ENCODE data around the gene VSIR. TPM values are rescaled to one million over a fixed set of nuclear protein-coding genes. Genes with fewer than 3 reads are reported as not detected.

The VSIR gene
- total RNA-seq, 4 donors from 2014 or later = 20.0 to 27.2 (median 21.3) TPM

DNA sequence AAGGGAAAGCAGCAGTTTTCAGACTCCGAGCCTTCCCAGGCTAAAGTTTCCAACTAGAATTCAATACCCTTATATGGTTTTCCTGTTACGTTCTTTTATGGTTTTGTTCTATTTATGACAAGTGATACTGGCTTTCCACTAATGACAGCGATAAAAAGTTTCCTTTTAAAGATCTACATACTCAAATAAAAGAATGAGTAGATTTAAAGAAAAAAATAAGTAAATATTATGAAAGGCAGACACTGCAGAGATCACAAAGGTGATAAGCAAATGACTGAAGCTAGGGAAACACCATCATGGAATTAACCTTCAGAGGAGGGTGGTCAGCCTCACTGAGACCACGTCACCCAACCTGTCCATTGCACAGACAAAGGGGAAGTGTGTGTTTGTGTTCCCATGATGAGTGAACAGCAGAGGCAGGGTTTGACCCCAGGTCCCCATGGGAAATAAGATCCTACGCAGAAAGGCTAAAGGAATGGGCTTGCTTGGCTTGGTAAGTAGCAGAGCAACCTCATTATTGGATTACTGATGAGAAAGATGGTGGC lies 4.0 kb downstream of the VSIR start:
- Histone ChIP-seq H3K9me3 (no peaks in the 10 kb centered on the region), H3K4me3 (replicated peaks in 1 of 3) (no peak overlapping the region), H3K36me3 (no peaks in the 10 kb centered on the region), H3K27me3 (no peaks in the 10 kb centered on the region), H3K4me1 (peaks cover 15 to 89% of the 10 kb centered on the region in 2 donors), H3K27ac (peak overlapping the region; percentile 52 to 87 (median 85))
- intact Hi-C loops (cut with DNase I) = no loop called here
- DNase-seq = no peak
- TF ChIP-seq POLR2A (IDR thresholded peaks at IDR 0.05) = no peak
- TF ChIP-seq, protein P1, sequence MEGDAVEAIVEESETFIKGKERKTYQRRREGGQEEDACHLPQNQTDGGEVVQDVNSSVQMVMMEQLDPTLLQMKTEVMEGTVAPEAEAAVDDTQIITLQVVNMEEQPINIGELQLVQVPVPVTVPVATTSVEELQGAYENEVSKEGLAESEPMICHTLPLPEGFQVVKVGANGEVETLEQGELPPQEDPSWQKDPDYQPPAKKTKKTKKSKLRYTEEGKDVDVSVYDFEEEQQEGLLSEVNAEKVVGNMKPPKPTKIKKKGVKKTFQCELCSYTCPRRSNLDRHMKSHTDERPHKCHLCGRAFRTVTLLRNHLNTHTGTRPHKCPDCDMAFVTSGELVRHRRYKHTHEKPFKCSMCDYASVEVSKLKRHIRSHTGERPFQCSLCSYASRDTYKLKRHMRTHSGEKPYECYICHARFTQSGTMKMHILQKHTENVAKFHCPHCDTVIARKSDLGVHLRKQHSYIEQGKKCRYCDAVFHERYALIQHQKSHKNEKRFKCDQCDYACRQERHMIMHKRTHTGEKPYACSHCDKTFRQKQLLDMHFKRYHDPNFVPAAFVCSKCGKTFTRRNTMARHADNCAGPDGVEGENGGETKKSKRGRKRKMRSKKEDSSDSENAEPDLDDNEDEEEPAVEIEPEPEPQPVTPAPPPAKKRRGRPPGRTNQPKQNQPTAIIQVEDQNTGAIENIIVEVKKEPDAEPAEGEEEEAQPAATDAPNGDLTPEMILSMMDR (IDR thresholded peaks at IDR 0.05) = no peak
- 55 to 66% methylated on average over 5 of the region's 5 CpGs for WGBS, 2 donors

DNA sequence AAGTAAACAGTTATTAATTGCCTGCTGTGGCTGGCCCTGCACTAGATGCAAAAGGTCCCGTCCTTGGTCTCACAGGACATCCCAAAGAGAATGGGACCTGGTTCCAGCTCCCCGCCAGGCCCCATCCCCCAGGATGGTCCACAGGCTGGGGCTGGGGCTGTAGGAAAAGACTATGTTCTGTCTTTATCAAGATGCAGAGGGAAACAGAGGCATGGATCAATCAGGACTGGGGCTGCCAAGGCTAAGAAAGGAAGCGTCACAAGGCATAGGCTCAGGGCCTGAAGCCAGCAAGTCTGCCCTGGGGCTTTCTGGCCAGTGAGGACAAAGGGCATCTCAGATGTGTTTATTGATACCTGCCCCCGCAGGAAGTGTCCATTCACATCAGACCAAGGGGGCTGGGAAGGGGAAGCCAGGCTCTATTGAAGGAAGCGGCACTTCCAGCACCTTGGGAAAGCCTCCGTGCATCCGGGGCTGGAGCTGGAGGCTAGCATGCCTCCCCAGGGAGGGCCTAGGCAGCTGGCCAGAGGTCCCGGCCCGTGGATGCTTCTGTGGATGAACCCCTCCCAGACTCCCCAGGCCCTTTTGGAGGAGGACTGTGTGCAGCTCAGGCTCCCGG lies 5.8 kb downstream of the VSIR start:
- no peaks in the 10 kb centered on the region for H3K9me3 ChIP-seq
- intact Hi-C loops (cut with DNase I) = no loop called here
- H3K4me1 ChIP-seq = peaks cover 10 to 90% of the 10 kb centered on the region in 2 donors
- H3K27ac ChIP-seq = peak overlapping the region; percentile 52 to 87 (median 85)
- DNase-seq = no peak
- TF ChIP-seq POLR2A (IDR thresholded peaks at IDR 0.05) = no peak
- TF ChIP-seq, protein P1 (IDR thresholded peaks at IDR 0.05) = no peak
- H3K27me3 ChIP-seq = no peaks in the 10 kb centered on the region
- no peak overlapping the region for H3K4me3 ChIP-seq (replicated peaks in 1 of 3)
- no peaks in the 10 kb centered on the region for H3K36me3 ChIP-seq
- 46 to 69% methylated on average over 10 of the region's 10 CpGs for WGBS, 2 donors

DNA sequence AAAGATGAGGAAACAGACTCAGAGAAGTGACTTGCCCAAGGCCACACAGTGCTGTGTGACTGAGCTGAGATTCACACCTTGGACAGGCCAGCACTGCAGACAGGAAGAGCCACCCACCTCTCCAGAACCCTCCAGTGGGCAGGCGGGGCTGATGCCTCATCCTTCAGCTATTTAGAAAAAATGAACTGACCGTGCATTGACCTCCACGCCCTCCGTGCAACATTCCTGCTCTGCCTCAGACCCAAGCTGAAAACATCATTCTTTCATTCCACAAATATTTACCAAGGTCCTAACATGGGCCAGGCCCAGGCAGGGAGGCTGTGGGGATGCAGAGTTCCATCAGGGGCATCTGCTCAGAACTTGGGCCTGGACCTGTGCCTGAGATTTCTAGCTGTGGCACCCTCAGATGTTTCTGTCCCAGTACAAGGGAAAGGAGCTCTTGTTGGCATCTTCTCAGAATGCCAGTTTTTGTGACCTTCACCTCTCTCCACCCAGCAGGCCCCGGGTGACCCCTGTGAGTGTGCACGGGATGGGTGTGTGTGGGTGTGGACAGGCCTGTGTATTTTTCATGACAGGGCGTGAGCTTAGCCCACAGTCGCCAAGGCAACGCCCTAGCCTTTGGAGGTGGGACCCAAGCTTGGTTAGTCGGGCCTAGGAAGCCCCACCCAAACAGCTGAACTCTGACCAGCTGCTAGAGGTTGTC lies 6.5 kb downstream of the VSIR start:
- no peaks in the 10 kb centered on the region for H3K36me3 ChIP-seq
- H3K27me3 ChIP-seq = no peaks in the 10 kb centered on the region
- H3K4me1 ChIP-seq = peaks cover 10 to 86% of the 10 kb centered on the region in 2 donors
- intact Hi-C loops (cut with DNase I) = no loop called here
- H3K4me3 ChIP-seq (replicated peaks in 1 of 3) = no peak overlapping the region
- no peak for TF ChIP-seq POLR2A (IDR thresholded peaks at IDR 0.05)
- TF ChIP-seq, protein P1 (IDR thresholded peaks at IDR 0.05) = no peak
- H3K9me3 ChIP-seq = no peaks in the 10 kb centered on the region
- DNase-seq = peak in 1 of 2 donors; percentile 29
- H3K27ac ChIP-seq = peak overlapping the region; percentile 52 to 87 (median 85)
- WGBS, 2 donors = 63 to 69% methylated on average over 7 to 10 of the region's 10 CpGs

DNA sequence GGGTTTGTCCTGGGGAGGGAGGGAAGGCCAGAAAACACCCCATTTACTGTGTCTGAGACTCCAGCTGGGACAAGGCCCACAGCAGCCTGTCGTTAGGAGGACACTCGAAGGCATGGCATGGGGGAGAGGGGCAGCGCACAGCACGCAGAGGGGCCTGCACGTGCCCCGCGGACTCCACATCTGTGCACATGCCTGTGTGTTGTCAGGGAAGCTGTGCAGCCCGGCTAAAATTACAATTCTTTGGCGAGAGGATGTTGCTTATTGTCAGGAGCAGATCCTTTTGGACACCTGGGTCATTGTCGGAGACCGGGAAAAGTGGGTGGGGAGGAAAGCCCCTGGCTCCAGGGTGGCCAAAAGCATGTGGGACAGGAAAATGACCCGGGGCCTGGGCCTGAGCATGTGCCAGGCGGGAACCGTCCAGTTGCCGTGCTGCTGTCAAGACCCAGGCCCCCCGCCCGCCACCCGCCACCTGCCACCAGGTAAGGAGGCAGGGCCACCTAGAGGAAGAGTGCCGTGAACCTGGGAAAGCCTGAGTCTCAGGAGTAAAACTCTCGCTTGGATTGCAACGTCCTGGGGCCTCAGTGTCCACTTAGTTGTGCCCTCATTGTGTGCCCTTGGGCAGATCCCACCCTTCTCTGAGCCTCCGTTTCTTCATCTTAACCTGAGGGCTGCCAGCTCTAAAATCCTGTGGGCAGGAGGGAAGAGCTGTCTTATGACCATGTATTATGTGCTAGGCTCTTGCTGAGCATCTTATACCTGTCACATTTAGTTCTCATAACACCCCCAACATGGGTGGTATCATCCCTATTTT lies 7.2 kb downstream of the VSIR start:
- DNase-seq = no peak

More for the DNA sequence above, 7.2 kb downstream of the VSIR start:
- no peaks in the 10 kb centered on the region for H3K27me3 ChIP-seq
- peaks cover 0 to 4% of the 10 kb centered on the region in 2 donors for H3K36me3 ChIP-seq
- H3K9me3 ChIP-seq = no peaks in the 10 kb centered on the region
- no peak overlapping the region for H3K4me3 ChIP-seq (replicated peaks in 1 of 3)
- intact Hi-C loops (cut with DNase I) = no loop called here
- TF ChIP-seq, protein P1 (IDR thresholded peaks at IDR 0.05) = no peak
- no peak for TF ChIP-seq POLR2A (IDR thresholded peaks at IDR 0.05)
- 74 to 86% methylated on average over 19 to 22 of the region's 22 CpGs for WGBS, 2 donors
- H3K4me1 ChIP-seq = peaks cover 10 to 79% of the 10 kb centered on the region in 2 donors
- H3K27ac ChIP-seq = peak overlapping the region in 2 of 3 donors; percentile 85 to 87
